Neural cell (in vitro differentiated cells): ENCODE data around the gene MERTK.

Source experiments
- POLR2AphosphoS5 ChIP-seq: IDR thresholded peaks from 2 replicates; pipeline ENCODE4 v1.6.1; 2012
- SMC3 ChIP-seq: fragments of 450-650 bp; conservative IDR thresholded peaks from 2 replicates; pipeline ENCODE4 v1.6.1; 2014; ENCODE audit warnings: antibody characterized with exemption, mild to moderate bottlenecking, moderate library complexity; ENCODE audit not compliant: poor library complexity
- TF ChIP-seq, protein P1 (sequence below): fragments of 450-650 bp; IDR thresholded peaks from 2 replicates; pipeline ENCODE4 v1.5.1; 2014; ENCODE audit warnings: antibody characterized with exemption, mild to moderate bottlenecking, moderate library complexity; ENCODE audit not compliant: poor library complexity, severe bottlenecking

- TF ChIP-seq, protein P1, sequence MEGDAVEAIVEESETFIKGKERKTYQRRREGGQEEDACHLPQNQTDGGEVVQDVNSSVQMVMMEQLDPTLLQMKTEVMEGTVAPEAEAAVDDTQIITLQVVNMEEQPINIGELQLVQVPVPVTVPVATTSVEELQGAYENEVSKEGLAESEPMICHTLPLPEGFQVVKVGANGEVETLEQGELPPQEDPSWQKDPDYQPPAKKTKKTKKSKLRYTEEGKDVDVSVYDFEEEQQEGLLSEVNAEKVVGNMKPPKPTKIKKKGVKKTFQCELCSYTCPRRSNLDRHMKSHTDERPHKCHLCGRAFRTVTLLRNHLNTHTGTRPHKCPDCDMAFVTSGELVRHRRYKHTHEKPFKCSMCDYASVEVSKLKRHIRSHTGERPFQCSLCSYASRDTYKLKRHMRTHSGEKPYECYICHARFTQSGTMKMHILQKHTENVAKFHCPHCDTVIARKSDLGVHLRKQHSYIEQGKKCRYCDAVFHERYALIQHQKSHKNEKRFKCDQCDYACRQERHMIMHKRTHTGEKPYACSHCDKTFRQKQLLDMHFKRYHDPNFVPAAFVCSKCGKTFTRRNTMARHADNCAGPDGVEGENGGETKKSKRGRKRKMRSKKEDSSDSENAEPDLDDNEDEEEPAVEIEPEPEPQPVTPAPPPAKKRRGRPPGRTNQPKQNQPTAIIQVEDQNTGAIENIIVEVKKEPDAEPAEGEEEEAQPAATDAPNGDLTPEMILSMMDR, result no peak
- TF ChIP-seq POLR2AphosphoS5 (no peak), SMC3 (no peak)
Measured at GRCh38 chr2:112074506-112074905, 176.1 kb downstream of the MERTK start.
